GM23248 (cell line): ENCODE results near the gene OR1I1. TPM values are rescaled to one million over a fixed set of nuclear protein-coding genes. Genes with fewer than 3 reads are reported as not detected.

Experiments used
- DNase-seq: peaks from one replicate; pipeline ENCODE4 v3.0.0-alpha.2; 2015
- H2AFZ ChIP-seq: fragments of 200-600 bp; sonication (generic); 2 replicates; pipeline ENCODE4 v1.6.1; 2016; ENCODE audit warnings: antibody characterized with exemption
- H3F3A ChIP-seq: fragments of 200-600 bp; sonication (generic); 2 replicates; pipeline ENCODE4 v1.6.1; 2016; ENCODE audit warnings: mild to moderate bottlenecking, antibody characterized with exemption, mixed run types; ENCODE audit not compliant: insufficient read depth
- H3K27ac ChIP-seq: fragments of 200-600 bp; sonication (generic); 2 replicates; pipeline ENCODE4 v1.5.1; 2016; ENCODE audit warnings: mild to moderate bottlenecking
- H3K27me3 ChIP-seq: fragments of 200-600 bp; sonication (generic); replicated peaks from 2 replicates; pipeline ENCODE4 v1.6.1; 2016; ENCODE audit warnings: mild to moderate bottlenecking; ENCODE audit not compliant: insufficient read depth
- H3K36me3 ChIP-seq: fragments of 200-600 bp; sonication (generic); 2 replicates; pipeline ENCODE4 v1.6.1; 2016; ENCODE audit warnings: low read depth, mild to moderate bottlenecking
- H3K4me1 ChIP-seq: fragments of 200-600 bp; sonication (generic); 2 replicates; pipeline ENCODE4 v1.6.1; 2016; ENCODE audit warnings: mild to moderate bottlenecking; ENCODE audit not compliant: insufficient read depth
- H3K4me2 ChIP-seq: fragments of 200-600 bp; sonication (generic); one replicate; pipeline ENCODE4 v1.6.1; 2016; ENCODE audit warnings: mild to moderate bottlenecking; ENCODE audit not compliant: unreplicated experiment
- H3K4me3 ChIP-seq: fragments of 200-600 bp; sonication (generic); 2 replicates; pipeline ENCODE4 v1.5.1; 2016; ENCODE audit warnings: mild to moderate bottlenecking
- H3K79me2 ChIP-seq: fragments of 200-600 bp; sonication (generic); 2 replicates; pipeline ENCODE4 v1.6.1; 2016; ENCODE audit warnings: mild to moderate bottlenecking; ENCODE audit not compliant: insufficient read depth
- H3K9ac ChIP-seq: fragments of 200-600 bp; sonication (generic); 2 replicates; pipeline ENCODE4 v1.6.1; 2016; ENCODE audit warnings: mild to moderate bottlenecking
- H3K9me2 ChIP-seq: fragments of 200-600 bp; sonication (generic); 2 replicates; pipeline ENCODE4 v1.6.1; 2016; ENCODE audit warnings: mixed run types, mild to moderate bottlenecking, moderate library complexity; ENCODE audit not compliant: insufficient read depth
- H3K9me3 ChIP-seq: fragments of 200-600 bp; sonication (generic); one replicate; pipeline ENCODE4 v1.6.1; 2017; ENCODE audit warnings: low read depth
- H4K20me1 ChIP-seq: fragments of 200-600 bp; sonication (generic); 2 replicates; pipeline ENCODE4 v1.6.0; 2016; ENCODE audit not compliant: insufficient read depth
- EZH2 ChIP-seq: fragments of 200-600 bp; sonication (generic); IDR thresholded peaks from 2 replicates; pipeline ENCODE4 v1.6.1; 2018; ENCODE audit warnings: antibody characterized with exemption, mild to moderate bottlenecking; ENCODE audit not compliant: insufficient read depth, poor library complexity, severe bottlenecking
- EZH2phosphoT487 ChIP-seq: fragments of 200-600 bp; sonication (generic); IDR thresholded peaks from 2 replicates; pipeline ENCODE4 v1.6.1; 2018; ENCODE audit warnings: antibody characterized with exemption, moderate library complexity, mild to moderate bottlenecking, low read depth; ENCODE audit not compliant: insufficient read depth
- WGBS, 2 experiments: methylation state at CpG; one replicate each; pipeline ENCODE4 v1.1.6; 2015 to 2017; ENCODE audit warnings: low lambda C conversion rate in 2 of 2, low coverage in 1 of 2; ENCODE audit errors: missing lambda C conversion rate in 2 of 2; 5-methylcytosine and 5-hydroxymethylcytosine counted together
- in situ Hi-C: fragments of 300-500 bp; cut with MboI; formaldehyde crosslinking; loops from 2 replicates; pipeline ENCODE4 v1.15.0; 2020
- polyA plus RNA-seq: library from polyadenylated mRNA; unstranded; fragments of >200 nt; fragmentation: Nextera tagmentation; extraction: Ambion mirVana; gene quantifications from 2 replicates; pipeline ENCODE4 v1.2.1, GENCODE V29; 2016
- total RNA-seq: library from RNA; depleted of rRNA; stranded (reverse); fragments of >200 nt; shearing (Covaris generic); gene quantifications from 2 replicates; pipeline ENCODE4 v1.2.3, GENCODE V29; 2014

OR1I1 gene
- total and polyA plus RNA-seq, 2 experiments from 2014 or later = not detected

DNA sequence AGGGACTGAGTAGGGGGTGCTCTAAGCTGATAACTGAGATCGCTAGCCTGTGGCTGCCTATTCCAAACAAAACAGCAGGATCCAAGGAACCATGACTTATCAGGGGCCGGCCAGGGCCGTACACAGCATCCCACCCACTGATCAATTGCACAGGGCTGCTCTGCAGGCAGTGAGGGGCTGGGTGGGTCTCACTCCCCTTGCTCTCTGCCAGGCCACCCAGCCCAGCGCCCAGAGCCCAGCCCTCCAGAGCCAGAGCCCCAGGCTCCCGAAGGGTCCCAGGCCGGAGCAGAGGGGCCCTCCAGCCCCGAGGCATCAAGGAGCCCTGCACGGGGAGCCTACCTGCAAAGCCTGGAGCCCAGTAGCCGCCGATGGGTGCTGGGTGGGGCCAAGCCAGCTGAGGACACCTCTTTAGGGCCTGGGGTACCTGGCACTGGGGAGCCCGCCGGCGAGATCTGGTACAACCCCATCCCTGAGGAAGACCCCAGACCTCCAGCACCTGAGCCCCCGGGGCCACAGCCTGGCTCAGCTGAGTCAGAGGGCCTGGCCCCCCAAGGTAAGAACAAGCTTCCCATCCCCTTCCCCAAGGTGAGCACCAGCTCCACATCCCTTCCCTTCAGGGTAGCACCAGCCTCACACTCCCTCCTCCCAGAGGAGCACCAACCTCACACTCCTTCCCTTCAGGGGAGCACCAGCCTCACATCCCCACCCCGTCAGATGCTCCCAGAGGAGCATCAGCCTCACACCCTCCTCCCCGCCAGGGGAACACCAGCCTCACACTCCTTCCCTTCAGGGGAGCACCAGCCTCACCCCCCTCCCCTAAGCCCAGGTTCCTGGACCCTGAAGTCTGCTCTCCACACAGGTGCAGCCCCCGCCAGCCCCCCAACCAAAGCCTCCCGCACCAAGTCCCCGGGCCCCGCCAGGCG is 27.1 kb downstream of the OR1I1 start:
- Histone ChIP-seq H3K4me1 (peaks cover 5% of the 10 kb centered on the region; the same call in 1 of the 2 replicates), H3K27me3 (no peaks in the 10 kb centered on the region), H3K9me3 (no peaks in the 10 kb centered on the region), H3K9ac (peak overlapping the region; percentile 100), H3K9me2 (no peaks in the 10 kb centered on the region), H3K79me2 (peaks cover 42% of the 10 kb centered on the region), H4K20me1 (no peaks in the 10 kb centered on the region), H2AFZ (no peak overlapping the region), H3K36me3 (peaks cover 24% of the 10 kb centered on the region), H3K27ac (no peak overlapping the region), H3F3A (peaks cover 27% of the 10 kb centered on the region), H3K4me2 (peak overlapping the region; percentile 99), H3K4me3 (peak overlapping the region; percentile 96)
- in situ Hi-C loops = no loop called here
- TF ChIP-seq EZH2 = no peak
- no peak for TF ChIP-seq EZH2phosphoT487
- no peak for DNase-seq
- WGBS, 2 experiments = 81 to 88% methylated on average over 13 to 20 of the region's 21 CpGs

DNA sequence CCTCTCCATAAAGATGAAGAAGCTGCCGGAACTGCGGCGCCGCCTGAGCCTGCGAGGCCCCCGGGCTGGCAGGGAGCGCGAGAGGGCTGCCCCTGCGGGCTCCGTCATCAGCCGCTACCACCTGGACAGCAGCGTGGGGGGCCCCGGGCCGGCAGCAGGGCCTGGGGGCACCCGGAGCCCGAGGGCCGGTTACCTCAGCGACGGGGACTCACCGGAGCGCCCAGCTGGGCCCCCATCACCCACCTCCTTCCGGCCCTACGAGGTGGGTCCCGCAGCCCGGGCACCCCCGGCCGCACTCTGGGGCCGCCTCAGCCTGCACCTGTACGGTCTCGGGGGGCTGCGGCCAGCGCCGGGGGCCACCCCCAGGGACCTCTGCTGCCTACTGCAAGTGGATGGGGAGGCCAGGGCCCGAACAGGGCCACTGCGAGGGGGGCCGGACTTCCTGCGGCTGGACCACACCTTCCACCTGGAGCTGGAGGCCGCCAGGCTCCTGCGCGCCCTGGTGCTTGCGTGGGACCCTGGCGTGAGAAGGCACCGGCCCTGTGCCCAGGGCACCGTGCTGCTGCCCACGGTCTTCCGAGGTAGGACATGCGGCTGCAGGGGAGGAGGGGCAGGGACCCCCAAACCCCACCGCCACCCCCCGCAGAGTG is 27.9 kb downstream of the OR1I1 start:
- no peak overlapping the region for H3K4me3 ChIP-seq

DNA sequence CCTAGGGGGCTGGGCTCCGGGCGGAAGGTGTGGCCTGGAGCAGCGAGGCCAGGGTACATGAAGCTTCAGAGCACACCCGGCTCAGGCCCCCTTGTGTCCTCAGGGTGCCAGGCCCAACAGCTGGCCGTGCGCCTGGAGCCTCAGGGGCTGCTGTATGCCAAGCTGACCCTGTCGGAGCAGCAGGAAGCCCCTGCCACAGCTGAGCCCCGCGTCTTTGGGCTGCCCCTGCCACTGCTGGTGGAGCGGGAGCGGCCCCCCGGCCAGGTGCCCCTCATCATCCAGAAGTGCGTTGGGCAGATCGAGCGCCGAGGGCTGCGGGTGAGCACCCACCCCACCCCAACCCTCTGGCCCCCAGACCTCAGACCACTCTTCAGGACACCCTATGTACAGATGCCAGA is 28.4 kb downstream of the OR1I1 start:
- H3K27ac ChIP-seq = no peak overlapping the region
- H3K9ac ChIP-seq = no peak overlapping the region
- TF ChIP-seq EZH2phosphoT487 (no peak), EZH2 (no peak)
- no peaks in the 10 kb centered on the region for H3K9me3 ChIP-seq
- H4K20me1 ChIP-seq = no peaks in the 10 kb centered on the region
- no peak overlapping the region for H3K4me2 ChIP-seq
- H3K9me2 ChIP-seq = no peaks in the 10 kb centered on the region
- in situ Hi-C loops = no loop called here
- no peaks in the 10 kb centered on the region for H3K27me3 ChIP-seq
- 91 to 98% methylated on average over 7 to 17 of the region's 17 CpGs for WGBS, 2 experiments
- H3K79me2 ChIP-seq = peaks cover 42% of the 10 kb centered on the region
- H2AFZ ChIP-seq = no peak overlapping the region
- H3K4me1 ChIP-seq = peaks cover 5% of the 10 kb centered on the region; the same call in 1 of the 2 replicates
- peaks cover 36% of the 10 kb centered on the region for H3F3A ChIP-seq
- no peak overlapping the region for H3K4me3 ChIP-seq
- DNase-seq = no peak
- peaks cover 24% of the 10 kb centered on the region for H3K36me3 ChIP-seq

More for the DNA sequence above, 27.9 kb downstream of the OR1I1 start:
- TF ChIP-seq EZH2 (no peak), EZH2phosphoT487 (no peak)
- H3K27ac ChIP-seq = no peak overlapping the region
- peaks cover 24% of the 10 kb centered on the region for H3K36me3 ChIP-seq
- no peak for DNase-seq
- no peaks in the 10 kb centered on the region for H3K27me3 ChIP-seq
- H3K4me1 ChIP-seq = peaks cover 5% of the 10 kb centered on the region; the same call in 1 of the 2 replicates
- no peak overlapping the region for H2AFZ ChIP-seq
- in situ Hi-C loops = no loop called here
- H4K20me1 ChIP-seq = no peaks in the 10 kb centered on the region
- peaks cover 42% of the 10 kb centered on the region for H3K79me2 ChIP-seq
- H3K9me2 ChIP-seq = no peaks in the 10 kb centered on the region
- 91% methylated on average over 37 to 43 of the region's 49 CpGs for WGBS, 2 experiments
- no peaks in the 10 kb centered on the region for H3K9me3 ChIP-seq
- no peak overlapping the region for H3K9ac ChIP-seq
- H3K4me2 ChIP-seq = no peak overlapping the region
- peaks cover 34% of the 10 kb centered on the region for H3F3A ChIP-seq

DNA sequence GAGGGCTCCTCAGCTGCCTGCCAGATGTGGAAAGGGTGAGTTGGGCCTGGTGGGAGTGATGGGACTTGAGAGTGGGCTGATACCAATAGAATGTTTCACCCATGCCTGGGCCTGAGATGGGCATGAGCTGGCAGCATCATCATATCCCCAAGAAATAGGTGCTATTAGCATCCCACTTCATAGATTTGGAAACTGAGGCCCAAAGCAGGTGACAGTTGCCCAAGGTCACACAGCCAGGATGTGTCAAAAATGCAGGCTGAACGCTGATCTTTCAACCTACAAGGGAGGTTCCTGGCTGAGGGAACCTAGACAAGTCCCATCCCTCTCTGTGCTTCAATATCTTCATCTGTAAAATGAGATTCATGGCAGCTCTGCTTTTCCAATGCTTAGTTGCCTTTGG is 29.7 kb downstream of the OR1I1 start:
- in situ Hi-C loops = no loop called here
- no peaks in the 10 kb centered on the region for H4K20me1 ChIP-seq
- H3K4me1 ChIP-seq = peaks cover 5% of the 10 kb centered on the region; the same call in 1 of the 2 replicates
- H3K36me3 ChIP-seq = peaks cover 24% of the 10 kb centered on the region
- H3K4me2 ChIP-seq = no peak overlapping the region
- H3K4me3 ChIP-seq = no peak overlapping the region
- no peaks in the 10 kb centered on the region for H3K9me3 ChIP-seq
- no peak overlapping the region for H2AFZ ChIP-seq
- no peak overlapping the region for H3K27ac ChIP-seq
- TF ChIP-seq EZH2phosphoT487 = no peak
- no peak for TF ChIP-seq EZH2
- 94 to 100% methylated on average over 1 of the region's 1 CpG for WGBS, 2 experiments
- peaks cover 39% of the 10 kb centered on the region for H3K79me2 ChIP-seq
- DNase-seq = no peak
- no peak overlapping the region for H3K9ac ChIP-seq
- H3K9me2 ChIP-seq = no peaks in the 10 kb centered on the region
- no peaks in the 10 kb centered on the region for H3K27me3 ChIP-seq
- peaks cover 36% of the 10 kb centered on the region for H3F3A ChIP-seq
